Measurements from ENCODE around the gene ZNF414. TPM values are rescaled to one million over a fixed set of nuclear protein-coding genes. Genes with fewer than 3 reads are reported as not detected.
A peak's percentile ranks its signal among the peaks of the same experiment; 100 is the strongest.

Gene ZNF414
- total RNA-seq, 1 donor from 2014 or later: 23.6 TPM

GRCh38 chr19:8499048-8499833, 14.7 kb downstream of the ZNF414 start:
- no peak overlapping the region for H3K27ac Mint-ChIP-seq
- DNase-seq (ENCODE audit: low spot score): no peak
- no peak overlapping the region for H3K4me3 Mint-ChIP-seq
- H3K4me1 Mint-ChIP-seq (ENCODE audit: low read depth): peaks cover 6% of the 10 kb centered on the region
- no peaks in the 10 kb centered on the region for H3K9me3 Mint-ChIP-seq
- no peaks in the 10 kb centered on the region for H3K27me3 Mint-ChIP-seq (ENCODE audit: insufficient read depth)
- intact Hi-C loops (cut with micrococcal nuclease): no loop called here
- no peaks in the 10 kb centered on the region for H3K36me3 Mint-ChIP-seq (ENCODE audit: low read depth)

GRCh38 chr19:8498295-8498694, 15.7 kb downstream of the ZNF414 start:
- Mint-ChIP-seq H3K4me1 (ENCODE audit: low read depth) (peaks cover 6% of the 10 kb centered on the region), H3K27me3 (ENCODE audit: insufficient read depth) (no peaks in the 10 kb centered on the region), H3K27ac (no peak overlapping the region), H3K4me3 (no peak overlapping the region), H3K36me3 (ENCODE audit: low read depth) (no peaks in the 10 kb centered on the region), H3K9me3 (no peaks in the 10 kb centered on the region)
- no peak for DNase-seq (ENCODE audit: low spot score)
- intact Hi-C loops (cut with micrococcal nuclease): no loop called here

DNA sequence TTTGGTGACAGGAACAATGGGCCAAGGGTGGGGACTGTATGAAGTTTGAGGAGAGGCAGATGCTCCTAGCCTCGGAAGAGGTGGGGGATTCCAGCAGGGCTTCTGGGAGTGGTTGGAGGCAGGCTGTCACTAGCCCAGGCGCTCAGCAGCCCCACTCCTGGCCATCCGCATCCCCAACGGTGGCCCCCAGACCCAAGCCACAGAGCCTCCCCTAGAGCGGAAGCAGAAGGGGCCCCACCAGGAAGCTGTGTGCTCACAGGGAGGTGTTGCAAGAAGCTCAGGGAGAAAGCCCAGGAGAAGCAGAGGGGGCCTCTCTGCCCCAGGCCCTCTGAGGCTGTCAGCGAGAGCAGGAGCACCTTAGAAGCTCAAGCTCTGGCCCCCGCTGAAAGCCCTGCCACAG, 19.8 kb downstream of the ZNF414 start:
- intact Hi-C loops (cut with micrococcal nuclease): no loop called here
- DNase-seq (ENCODE audit: low spot score): no peak

DNA sequence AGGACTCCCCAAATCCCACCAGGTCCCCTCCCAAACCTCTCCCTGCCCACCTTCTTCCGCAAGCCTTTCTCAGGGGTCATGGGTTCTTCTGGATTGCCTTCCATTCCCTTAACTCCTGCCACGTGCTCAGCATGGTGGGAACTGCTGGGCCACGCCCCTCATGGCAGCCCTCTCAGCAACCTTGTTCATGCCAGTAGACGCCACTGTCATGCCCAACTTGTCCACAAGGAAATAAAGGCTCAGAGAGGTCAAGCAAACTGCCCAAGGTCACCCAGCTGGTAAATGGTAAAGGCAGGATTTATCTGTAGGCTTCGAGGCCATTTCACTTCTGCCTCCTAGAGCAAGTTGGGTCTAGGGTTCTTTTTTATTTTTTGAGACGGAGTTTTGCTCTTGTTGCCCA, 22.4 kb downstream of the ZNF414 start:
- H3K4me1 Mint-ChIP-seq (ENCODE audit: low read depth): peaks cover 16% of the 10 kb centered on the region
- intact Hi-C loops (cut with micrococcal nuclease): no loop called here
- DNase-seq (ENCODE audit: low spot score): no peak
- no peak overlapping the region for H3K27ac Mint-ChIP-seq
- H3K4me3 Mint-ChIP-seq: no peak overlapping the region
- H3K36me3 Mint-ChIP-seq (ENCODE audit: low read depth): peaks cover 14% of the 10 kb centered on the region
- H3K9me3 Mint-ChIP-seq: no peaks in the 10 kb centered on the region
- no peaks in the 10 kb centered on the region for H3K27me3 Mint-ChIP-seq (ENCODE audit: insufficient read depth)

More for the DNA sequence above, 19.8 kb downstream of the ZNF414 start:
- Mint-ChIP-seq H3K4me1 (ENCODE audit: low read depth) (no peaks in the 10 kb centered on the region), H3K4me3 (no peak overlapping the region), H3K36me3 (ENCODE audit: low read depth) (no peaks in the 10 kb centered on the region), H3K9me3 (no peaks in the 10 kb centered on the region), H3K27ac (no peak overlapping the region), H3K27me3 (ENCODE audit: insufficient read depth) (no peaks in the 10 kb centered on the region)

DNA sequence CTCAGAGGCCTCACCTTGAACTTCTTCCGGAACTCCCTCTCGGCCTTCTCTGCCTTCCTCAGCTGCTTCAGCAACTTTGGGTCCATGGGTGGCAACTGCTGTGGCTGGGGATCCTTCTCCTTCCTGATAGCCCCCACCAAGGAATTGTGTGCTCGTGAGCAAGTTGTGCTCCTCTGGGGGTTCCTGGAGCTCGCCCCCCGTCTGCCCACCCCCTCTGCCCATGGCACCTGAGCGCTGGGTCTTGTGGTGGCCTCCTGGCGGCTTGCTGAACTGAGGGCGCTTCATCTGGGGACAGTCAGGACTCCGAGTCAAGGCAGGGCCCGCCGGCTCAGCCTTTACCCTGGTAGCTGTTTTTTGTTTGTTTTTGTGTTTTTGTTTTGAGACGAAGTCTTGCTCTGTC, 23.1 kb downstream of the ZNF414 start:
- Mint-ChIP-seq H3K27ac (peak overlapping the region; percentile 48), H3K4me1 (ENCODE audit: low read depth) (peaks cover 21% of the 10 kb centered on the region), H3K36me3 (ENCODE audit: low read depth) (peaks cover 18% of the 10 kb centered on the region), H3K4me3 (no peak overlapping the region), H3K27me3 (ENCODE audit: insufficient read depth) (no peaks in the 10 kb centered on the region), H3K9me3 (no peaks in the 10 kb centered on the region)
- intact Hi-C loops (cut with micrococcal nuclease): no loop called here
- no peak for DNase-seq (ENCODE audit: low spot score)

DNA sequence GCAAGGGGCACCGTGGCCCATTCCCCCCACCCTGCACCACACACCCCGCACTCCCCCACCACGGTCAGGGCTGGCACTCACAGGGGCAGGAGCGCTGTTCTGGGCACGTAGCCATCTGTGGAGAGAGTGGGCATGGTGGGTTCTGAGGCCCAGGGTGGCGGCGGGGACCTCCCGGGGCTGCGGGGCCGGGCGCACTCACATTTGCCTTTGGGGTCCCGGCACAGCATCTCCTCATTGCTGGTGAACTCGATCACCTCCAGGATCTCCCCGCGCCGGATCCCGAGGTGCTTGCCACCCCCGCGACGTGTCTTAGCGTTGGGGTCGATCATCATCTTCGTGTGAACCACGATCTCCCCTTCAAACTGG, 23.6 kb downstream of the ZNF414 start:
- no peaks in the 10 kb centered on the region for H3K27me3 Mint-ChIP-seq (ENCODE audit: insufficient read depth)
- no peaks in the 10 kb centered on the region for H3K9me3 Mint-ChIP-seq
- peaks cover 21% of the 10 kb centered on the region for H3K4me1 Mint-ChIP-seq (ENCODE audit: low read depth)
- peaks cover 18% of the 10 kb centered on the region for H3K36me3 Mint-ChIP-seq (ENCODE audit: low read depth)
- no peak overlapping the region for H3K4me3 Mint-ChIP-seq
- intact Hi-C loops (cut with micrococcal nuclease): no loop called here
- DNase-seq (ENCODE audit: low spot score): no peak
- no peak overlapping the region for H3K27ac Mint-ChIP-seq

GRCh38 chr19:8489561-8490394, 24.2 kb downstream of the ZNF414 start:
- peaks cover 18% of the 10 kb centered on the region for H3K36me3 Mint-ChIP-seq (ENCODE audit: low read depth)

DNA sequence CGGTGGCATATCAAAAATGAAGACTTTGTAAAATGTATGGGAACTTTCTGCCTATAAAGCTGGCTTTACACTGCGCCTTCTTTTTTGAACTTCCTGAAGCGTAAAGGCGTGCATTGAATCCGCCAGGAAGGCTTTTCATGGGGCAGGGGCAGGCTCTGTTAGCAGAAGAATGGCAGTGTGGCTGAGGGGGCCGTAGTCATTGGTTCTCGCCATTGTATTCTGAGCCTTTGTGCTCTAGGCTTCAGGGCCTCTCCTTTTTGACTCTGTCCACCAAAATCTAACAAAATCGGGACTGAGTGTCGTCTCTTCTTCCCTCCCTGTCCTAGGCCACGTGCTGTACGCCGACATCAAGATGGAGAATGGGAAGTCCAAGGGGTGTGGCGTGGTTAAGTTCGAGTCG, 25.6 kb downstream of the ZNF414 start:
- Mint-ChIP-seq H3K4me3 (no peak overlapping the region), H3K27me3 (ENCODE audit: insufficient read depth) (no peaks in the 10 kb centered on the region), H3K27ac (peak overlapping the region; percentile 82), H3K36me3 (ENCODE audit: low read depth) (peaks cover 18% of the 10 kb centered on the region), H3K4me1 (ENCODE audit: low read depth) (peaks cover 21% of the 10 kb centered on the region), H3K9me3 (no peaks in the 10 kb centered on the region)
- intact Hi-C loops (cut with micrococcal nuclease): loop anchor here (5.0 to 10.0 kb wide), 2 partner anchors 36 to 224 kb away; no protein-coding TSS in a partner anchor
- DNase-seq (ENCODE audit: low spot score): no peak

More at GRCh38 chr19:8489561-8490394, 24.2 kb downstream of the ZNF414 start:
- H3K27me3 Mint-ChIP-seq (ENCODE audit: insufficient read depth): no peaks in the 10 kb centered on the region
- intact Hi-C loops (cut with micrococcal nuclease): loop anchor here (5.0 to 10.0 kb wide), 2 partner anchors 37 to 225 kb away; no protein-coding TSS in a partner anchor
- no peak overlapping the region for H3K4me3 Mint-ChIP-seq
- H3K4me1 Mint-ChIP-seq (ENCODE audit: low read depth): peaks cover 21% of the 10 kb centered on the region
- H3K27ac Mint-ChIP-seq: no peak overlapping the region
- no peak for DNase-seq (ENCODE audit: low spot score)
- no peaks in the 10 kb centered on the region for H3K9me3 Mint-ChIP-seq

DNA sequence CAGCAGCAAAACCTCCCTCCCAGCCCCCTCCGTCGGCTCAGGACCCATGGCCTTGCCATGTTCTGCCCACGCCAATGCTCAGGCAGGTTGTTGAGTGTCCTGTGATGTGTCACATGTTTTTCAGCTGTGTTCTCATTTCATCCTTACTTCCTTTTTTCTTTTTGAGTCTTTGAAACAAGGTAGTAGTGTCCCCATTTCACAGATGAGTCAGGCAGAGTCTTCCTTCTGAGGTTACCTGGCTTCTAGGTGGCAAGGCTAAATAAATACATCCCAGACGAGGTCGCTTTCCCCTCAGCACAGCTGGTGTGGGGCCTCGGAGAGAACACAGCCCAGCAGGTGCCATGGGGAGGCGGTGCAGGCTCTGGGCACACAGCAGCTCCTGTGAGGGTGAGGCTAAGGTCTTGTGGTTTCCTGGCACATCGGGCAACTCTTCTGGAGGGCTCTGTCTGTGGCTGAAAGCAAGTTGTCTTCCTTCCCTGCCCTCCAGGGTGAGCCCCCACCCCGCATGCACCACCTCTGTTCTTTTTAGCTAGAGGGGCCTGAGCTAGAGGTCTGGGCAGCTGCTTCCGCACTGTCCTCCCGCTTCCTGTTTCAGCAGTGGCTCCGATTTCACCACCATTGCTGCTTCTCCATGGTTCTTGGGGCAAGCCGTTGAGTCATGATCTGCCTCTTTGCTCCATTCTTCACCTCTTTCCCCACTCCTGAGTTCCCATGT, 26.7 kb downstream of the ZNF414 start:
- Mint-ChIP-seq H3K4me3 (peak overlapping the region; percentile 56), H3K9me3 (no peaks in the 10 kb centered on the region), H3K36me3 (ENCODE audit: low read depth) (peaks cover 24% of the 10 kb centered on the region), H3K27me3 (ENCODE audit: insufficient read depth) (no peaks in the 10 kb centered on the region), H3K4me1 (ENCODE audit: low read depth) (peaks cover 21% of the 10 kb centered on the region), H3K27ac (peak overlapping the region; percentile 82)
- intact Hi-C loops (cut with micrococcal nuclease): loop anchor here (5.0 to 10.0 kb wide), 2 partner anchors 35 to 222 kb away; no protein-coding TSS in a partner anchor
- peak; percentile 21 for DNase-seq (ENCODE audit: low spot score)

- intact Hi-C loops (cut with micrococcal nuclease): loop anchor here (5.0 to 10.0 kb wide), 2 partner anchors 34 to 222 kb away; no protein-coding TSS in a partner anchor
These were observed 27.3 kb downstream of the ZNF414 start for GRCh38 chr19:8486661-8487136.

GRCh38 chr19:8485561-8486371, 28.2 kb downstream of the ZNF414 start:
- Mint-ChIP-seq H3K4me1 (ENCODE audit: low read depth) (peaks cover 31% of the 10 kb centered on the region), H3K9me3 (no peaks in the 10 kb centered on the region)

More at GRCh38 chr19:8486661-8487136, 27.3 kb downstream of the ZNF414 start:
- peak overlapping the region; percentile 82 for H3K27ac Mint-ChIP-seq
- H3K27me3 Mint-ChIP-seq (ENCODE audit: insufficient read depth): no peaks in the 10 kb centered on the region
- H3K4me1 Mint-ChIP-seq (ENCODE audit: low read depth): peaks cover 21% of the 10 kb centered on the region
- peaks cover 27% of the 10 kb centered on the region for H3K36me3 Mint-ChIP-seq (ENCODE audit: low read depth)
- no peak for DNase-seq (ENCODE audit: low spot score)
- H3K9me3 Mint-ChIP-seq: no peaks in the 10 kb centered on the region
- peak overlapping the region; percentile 56 for H3K4me3 Mint-ChIP-seq

More at GRCh38 chr19:8485561-8486371, 28.2 kb downstream of the ZNF414 start:
- H3K36me3 Mint-ChIP-seq (ENCODE audit: low read depth): peaks cover 27% of the 10 kb centered on the region
- no peak overlapping the region for H3K4me3 Mint-ChIP-seq
- intact Hi-C loops (cut with micrococcal nuclease): loop anchor here (5.0 to 10.0 kb wide), 2 partner anchors 33 to 221 kb away; no protein-coding TSS in a partner anchor
- H3K27me3 Mint-ChIP-seq (ENCODE audit: insufficient read depth): no peaks in the 10 kb centered on the region
- no peak for DNase-seq (ENCODE audit: low spot score)
- no peak overlapping the region for H3K27ac Mint-ChIP-seq

Measured in activated T-helper 1 cell treated with anti-CD3 and anti-CD28 coated beads, Interleukin-12 subunit alpha, Interleukin-12 subunit beta, Interleukin-2, Interleukin-4 antibody, amounts not matched to agents 30 ng/mL and 10 ng/mL and 1 ng/mL, durations not matched to agents 14 hours and 24 hours and 36 hours (primary cell).